GM19395 (cell line): ENCODE measurements around the gene SF3B2.

ENCODE experiments used
- ATAC-seq: cut with Tn5 transposase; IDR thresholded peaks from one replicate; pipeline ENCODE4 v1.9.1; 2021; ENCODE audit warnings: mild to moderate bottlenecking, moderate library complexity; ENCODE audit not compliant: unreplicated experiment

Gene SF3B2

DNA sequence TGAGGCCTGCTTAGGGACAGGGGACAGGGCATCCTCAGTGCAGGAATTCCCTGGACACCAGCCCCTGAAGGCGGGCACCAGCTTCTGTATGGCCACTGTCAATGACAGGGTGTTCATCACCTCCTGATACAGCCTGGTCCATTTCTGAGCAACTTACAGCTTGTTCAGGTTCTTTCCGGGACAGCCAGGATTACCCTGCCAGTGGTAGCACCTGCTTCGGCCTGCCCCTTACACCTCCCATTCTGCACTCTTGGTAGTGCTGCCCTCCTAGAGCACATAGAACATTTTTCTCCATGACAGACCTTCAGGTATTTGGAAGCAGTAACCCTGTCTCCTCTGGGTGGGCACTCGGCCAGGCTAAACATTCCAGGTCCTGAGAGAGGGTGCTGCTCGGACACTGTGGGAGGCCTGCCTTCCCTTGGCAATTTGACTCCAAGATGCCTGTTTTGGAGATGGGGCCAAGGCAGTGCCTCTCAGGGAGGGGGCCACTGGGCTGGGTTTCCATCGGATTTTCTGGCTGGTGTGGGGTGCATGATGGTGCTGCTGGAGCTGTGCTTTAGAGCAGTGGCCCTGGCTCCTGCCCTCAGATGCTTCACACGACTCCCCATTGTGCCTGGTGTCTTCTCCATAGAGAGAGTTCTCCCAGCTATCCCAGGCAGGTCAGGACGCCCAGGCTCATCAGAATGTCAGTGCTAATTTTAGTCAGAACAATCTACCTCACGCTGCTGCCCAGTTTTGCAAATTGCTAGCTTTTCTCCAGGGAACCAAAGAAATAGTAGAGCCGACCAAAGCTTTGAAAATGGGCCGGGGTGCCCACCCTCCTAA lies 4.4 kb upstream of the SF3B2 start:
- ATAC-seq, result no peak

DNA sequence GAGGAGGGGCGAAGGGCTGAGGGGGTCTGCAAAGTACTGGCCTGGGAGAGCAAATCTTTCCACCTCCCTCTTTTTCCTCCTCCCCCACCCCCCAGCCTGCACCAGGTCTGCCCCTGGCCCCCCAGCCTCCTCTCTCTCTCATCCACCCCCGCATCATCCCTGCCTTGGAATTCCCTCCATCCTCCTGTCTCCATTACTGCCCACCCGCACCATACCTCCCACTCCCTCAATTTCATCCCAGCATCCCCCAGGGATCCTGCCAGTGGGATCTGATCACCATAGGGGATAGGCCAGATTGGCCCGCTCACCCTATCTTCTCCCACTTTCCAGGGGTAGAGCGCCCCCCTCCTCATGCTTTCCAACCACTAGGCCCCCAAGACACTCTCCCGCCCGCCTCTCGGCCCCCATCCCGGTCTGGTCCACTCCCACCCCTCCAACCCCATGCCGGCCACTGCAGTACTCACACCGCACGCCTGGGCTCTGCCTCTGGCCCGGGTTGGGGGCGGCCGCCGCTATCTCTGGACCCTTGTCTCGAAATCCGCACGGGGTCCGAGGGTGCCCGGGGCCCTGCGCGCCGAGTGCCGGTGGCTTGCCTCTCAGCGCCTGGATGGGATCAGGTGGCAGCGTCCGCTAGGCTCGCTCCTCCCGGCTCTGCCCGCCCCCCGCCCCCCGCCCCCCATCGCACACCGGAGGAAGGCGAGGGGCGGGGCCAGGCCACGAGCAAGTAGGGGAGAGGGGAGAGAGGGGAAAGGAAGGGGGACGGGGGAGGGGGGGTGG lies 3.4 kb upstream of the SF3B2 start, which contains the start of gene GAL3ST3:
TSS of gene GAL3ST3 (minus strand) at position 615 of the 777 bp plus-strand sequence. CDS start 3,746 bp downstream, outside the sequence.
- no peak for ATAC-seq

DNA sequence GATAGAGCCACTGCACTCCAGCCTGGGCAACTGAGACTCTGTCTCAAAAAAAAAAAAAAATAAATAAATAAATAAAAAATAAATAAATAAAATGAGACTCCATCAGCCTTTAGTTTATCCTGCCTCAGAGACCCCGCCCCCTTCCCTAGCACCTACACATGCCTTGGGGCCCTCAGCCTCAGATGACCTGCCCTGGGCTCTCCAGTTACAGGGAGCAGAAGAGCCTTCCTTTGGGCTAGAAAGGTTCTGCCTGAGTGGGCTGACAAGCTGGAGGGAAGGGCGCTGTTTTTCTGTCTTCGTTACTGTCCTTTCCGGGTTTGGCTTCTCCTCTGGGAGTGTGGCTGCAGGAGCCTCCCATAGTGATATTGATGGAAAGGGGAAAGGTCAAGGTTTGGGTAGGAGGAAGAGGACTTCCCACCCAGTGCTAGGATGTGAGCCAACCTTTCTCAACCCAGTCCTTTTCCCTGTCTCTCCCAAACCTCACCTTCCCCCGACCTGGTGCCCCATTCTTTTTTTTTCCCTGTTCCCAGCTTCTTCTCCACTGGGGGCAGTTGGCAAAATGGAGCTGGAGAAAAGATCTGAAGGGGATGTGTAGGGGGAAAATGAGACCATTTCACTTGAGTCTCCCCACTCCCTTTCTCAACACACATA lies 1.5 kb upstream of the SF3B2 start:
- ATAC-seq, result no peak

DNA sequence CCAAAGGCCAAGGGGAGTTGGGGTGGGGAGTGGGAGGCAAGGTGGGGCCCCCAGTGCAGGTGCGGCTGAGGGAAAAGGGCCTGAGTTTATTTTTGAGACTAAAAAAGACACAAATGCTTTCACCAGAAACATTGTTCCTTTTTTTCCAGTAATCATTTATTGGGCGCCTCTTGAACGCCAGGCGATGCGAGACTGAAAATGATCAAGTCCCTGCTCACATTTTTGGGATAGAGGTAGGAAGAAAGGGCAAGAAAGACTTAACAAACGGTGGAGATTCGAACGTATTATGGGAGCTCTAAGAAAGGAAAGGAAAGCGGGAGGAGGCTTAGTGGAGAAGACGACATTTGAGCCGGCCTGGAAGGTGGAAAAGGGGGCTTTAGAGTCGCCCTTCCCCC lies 796 bp upstream of the SF3B2 start:
- no peak for ATAC-seq

DNA sequence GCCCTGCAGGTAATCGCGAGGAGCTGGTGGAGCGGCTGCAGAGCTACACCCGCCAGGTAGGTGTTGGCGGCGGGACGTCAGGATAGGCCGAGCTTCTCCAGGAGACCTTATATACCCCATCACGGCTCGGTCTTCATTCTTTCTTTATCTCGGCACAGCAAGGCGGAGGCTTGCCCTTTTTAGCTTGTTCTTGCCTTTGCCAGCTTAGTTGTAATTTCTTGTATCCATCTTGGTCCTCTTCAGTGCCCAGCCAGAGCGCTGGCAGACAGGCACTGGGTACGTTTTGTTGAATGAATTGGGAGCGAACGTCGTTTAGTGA lies 459 bp downstream of the SF3B2 start:
- ATAC-seq, result no peak

DNA sequence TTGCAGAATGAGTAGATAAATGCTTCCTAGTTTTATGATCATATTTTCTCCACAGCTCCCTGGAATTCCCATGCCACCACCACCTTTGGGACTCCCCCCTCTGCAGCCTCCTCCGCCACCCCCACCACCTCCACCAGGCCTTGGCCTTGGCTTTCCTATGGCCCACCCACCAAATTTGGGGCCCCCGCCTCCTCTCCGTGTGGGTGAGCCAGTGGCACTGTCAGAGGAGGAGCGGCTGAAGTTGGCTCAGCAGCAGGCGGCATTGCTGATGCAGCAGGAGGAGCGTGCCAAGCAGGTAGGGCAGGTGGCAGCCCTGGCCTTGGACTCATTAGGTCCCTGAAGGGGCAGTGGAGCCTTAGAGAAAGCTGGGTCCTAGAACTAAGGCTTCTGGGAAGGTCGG lies 2.9 kb downstream of the SF3B2 start:
- ATAC-seq, result no peak

DNA sequence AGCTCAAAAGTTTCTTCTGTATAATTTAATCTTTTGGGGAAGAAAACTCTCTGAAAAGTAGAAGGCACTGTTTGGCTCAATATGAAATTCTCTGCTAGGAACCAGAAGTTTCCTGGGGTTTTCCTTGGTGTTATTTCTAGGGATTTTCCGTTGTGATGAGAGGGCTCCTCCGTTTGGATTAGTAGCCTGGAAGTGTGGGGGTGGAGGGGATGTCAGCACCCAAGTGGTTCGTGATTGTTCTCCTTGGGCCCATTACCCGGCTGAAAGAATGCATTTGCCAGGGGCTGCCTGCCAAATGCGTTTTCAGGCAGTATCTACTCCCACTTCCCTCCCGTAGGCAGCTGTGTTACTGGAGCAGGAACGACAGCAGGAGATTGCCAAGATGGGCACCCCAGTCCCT lies 4.3 kb downstream of the SF3B2 start:
- no peak for ATAC-seq

DNA sequence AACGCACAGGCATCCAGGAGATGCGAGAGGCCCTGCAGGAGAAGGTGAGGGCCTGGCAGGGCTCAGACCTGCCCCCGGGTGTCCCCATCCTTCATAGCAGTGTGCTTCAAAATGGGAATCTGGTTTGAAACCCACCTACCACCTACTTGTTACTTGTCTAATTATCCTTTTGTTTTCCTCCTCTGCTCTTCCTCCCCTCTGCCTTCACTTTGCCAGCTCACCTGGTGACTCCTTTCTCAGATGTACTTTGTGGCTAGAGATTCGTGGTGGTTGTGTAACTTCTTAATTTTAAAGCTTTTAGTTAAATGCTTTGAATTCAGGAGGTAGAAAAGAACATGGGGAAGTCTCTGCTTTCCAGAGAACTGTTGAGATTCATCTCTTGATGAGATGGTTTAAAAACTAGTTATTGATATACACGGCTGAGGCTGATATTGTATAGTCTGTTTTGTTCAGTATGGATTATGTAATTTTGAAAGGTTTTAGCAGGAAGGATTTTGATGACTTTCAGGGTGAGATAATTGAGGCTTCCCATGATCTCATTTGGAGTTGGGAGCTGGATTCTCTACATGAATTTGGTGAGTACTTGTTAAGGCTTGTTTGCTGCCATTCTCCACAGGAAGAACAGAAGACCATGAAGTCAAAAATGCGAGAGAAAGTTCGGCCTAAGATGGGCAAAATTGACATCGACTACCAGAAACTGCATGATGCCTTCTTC lies 8.0 kb downstream of the SF3B2 start:
- ATAC-seq, result no peak

DNA sequence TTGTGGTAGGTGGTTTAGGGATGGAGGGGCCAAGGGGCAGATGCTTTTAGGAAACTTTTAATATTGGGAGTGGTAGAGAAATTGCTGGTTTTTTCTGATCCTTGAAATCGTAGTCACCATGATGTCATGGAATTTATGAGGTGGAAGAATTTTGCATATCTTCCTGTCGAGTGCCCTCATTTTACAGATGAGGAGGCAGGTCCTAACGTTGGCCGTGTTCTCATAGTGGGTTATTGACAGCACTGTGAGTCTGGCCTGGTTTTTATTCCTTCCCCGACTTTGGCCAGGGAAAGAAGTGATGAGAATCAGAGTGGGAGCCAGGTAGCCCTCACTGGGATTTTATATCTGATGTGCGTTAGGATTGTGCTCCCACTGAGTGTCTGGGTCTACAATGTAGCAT lies 9.1 kb downstream of the SF3B2 start:
- ATAC-seq, result no peak

DNA sequence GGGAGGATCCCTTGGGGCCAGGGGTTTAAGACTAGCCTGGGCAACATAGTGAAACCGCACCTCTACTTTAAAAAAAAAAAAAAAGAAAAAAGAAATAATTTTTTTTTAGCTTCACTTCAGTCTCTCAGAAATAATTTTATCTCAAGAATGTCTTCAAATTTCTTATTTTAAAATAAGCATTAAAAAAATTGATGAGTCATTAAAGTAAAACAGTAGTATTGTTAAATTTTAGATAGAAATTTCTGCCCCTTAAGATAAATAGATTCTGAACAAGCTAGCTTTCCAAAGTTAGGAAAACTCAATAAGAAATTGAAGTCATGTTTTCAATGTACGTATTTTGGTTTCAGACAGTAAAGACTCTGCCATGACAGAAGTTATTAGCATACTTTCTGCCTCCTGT lies 10.2 kb downstream of the SF3B2 start:
- no peak for ATAC-seq

DNA sequence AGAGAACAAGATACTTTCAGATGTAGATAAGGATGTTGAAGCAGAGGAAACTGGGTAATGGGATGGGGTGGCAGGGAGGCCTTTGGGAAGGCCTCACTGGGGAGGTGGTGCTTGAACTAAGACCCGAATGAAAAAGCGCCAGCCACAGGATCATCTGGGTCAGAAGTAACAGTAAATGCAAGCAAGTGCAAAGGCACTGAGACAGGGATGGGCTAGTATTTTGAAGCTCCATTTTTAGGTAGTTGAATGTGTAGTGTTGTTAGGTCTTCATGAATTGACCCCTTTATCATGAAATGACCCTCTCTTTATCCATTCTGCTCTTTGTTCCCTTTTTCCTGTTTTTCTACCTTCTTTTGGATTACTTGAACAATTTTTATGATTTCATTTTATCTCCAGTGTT lies 11.7 kb downstream of the SF3B2 start:
- ATAC-seq, result no peak

DNA sequence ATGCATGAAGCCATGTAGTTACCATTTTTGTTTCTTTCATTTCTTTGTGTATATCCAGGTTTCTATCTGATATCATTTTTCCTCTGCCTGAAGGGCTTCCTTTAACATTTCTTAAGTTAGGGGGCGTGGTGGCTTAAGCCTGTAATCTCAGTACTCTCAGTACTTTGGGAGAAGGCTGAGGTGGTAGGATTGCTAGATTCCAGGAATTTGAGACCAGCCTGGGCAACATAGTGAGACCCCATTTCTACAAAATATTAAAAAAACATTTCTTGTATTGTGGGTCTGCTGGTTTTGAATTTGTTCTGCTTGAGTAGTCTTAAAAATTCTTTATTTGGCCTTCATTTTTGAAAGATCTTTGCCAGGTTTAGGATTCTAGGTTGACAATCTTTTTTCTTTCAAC lies 12.4 kb downstream of the SF3B2 start:
- ATAC-seq, result no peak

DNA sequence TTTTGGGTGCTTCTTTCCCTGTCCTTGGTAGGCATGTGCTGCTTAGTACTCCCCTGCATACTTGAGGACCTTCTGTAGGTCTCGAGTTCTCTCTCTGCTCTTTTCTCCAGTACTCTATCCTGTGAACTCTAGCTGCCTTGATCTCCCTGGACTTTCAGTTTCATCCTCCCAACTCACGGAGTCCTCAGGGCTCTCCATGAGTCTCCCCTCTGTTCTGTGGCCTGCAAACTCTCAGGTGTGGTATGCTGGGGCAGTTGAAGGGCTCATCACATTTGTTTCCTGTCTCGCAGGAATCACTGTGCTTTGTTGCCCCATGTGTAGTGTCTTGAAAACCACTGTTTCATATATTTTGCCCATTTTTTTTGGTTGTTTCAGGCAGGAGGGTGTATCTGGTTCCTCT lies 14.6 kb downstream of the SF3B2 start:
- no peak for ATAC-seq

DNA sequence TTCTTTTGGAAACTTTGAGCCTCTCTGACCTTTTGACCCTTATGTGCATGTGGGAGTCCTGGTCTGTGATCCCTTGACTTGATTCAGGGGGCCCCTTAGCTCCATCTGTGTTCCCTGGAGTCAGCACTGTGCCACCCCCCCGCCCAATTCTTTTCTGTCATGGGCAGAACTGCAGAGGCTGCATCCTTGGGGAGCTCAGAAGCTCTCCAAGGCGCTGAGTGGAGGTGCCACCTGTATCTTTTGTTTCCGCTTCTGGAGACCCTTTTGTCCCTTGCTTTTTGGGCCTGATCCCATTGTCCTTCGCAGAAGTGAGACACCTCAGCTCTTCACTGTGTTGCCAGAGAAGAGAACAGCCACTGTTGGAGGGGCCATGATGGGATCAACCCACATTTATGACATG lies 15.5 kb downstream of the SF3B2 start:
- no peak for ATAC-seq

DNA sequence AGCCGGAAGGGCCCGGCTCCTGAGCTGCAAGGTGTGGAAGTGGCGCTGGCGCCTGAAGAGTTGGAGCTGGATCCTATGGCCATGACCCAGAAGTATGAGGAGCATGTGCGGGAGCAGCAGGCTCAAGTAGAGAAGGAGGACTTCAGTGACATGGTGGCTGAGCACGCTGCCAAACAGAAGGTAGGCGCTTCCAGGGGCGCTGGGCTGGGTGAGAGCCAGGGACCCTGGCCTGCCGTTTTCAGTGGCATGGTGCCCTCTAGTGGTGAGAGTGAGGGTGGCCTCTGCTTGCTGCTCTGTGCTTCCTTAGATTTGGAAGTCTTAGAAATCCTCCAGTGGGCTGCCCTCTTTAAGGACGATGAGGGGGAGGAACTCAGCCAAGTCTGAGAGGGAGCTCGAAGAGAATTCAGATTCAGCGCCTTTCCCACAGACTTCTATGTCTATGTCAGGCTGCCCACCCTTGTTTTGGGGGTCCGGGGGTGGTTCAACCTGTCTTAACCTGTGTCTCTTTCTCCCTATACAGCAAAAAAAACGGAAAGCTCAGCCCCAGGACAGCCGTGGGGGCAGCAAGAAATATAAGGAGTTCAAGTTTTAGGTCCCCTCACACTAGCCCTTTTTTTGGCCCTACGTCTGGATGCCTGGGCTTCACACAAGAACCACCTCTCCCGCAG lies 16.1 kb downstream of the SF3B2 start:
- ATAC-seq, result no peak

DNA sequence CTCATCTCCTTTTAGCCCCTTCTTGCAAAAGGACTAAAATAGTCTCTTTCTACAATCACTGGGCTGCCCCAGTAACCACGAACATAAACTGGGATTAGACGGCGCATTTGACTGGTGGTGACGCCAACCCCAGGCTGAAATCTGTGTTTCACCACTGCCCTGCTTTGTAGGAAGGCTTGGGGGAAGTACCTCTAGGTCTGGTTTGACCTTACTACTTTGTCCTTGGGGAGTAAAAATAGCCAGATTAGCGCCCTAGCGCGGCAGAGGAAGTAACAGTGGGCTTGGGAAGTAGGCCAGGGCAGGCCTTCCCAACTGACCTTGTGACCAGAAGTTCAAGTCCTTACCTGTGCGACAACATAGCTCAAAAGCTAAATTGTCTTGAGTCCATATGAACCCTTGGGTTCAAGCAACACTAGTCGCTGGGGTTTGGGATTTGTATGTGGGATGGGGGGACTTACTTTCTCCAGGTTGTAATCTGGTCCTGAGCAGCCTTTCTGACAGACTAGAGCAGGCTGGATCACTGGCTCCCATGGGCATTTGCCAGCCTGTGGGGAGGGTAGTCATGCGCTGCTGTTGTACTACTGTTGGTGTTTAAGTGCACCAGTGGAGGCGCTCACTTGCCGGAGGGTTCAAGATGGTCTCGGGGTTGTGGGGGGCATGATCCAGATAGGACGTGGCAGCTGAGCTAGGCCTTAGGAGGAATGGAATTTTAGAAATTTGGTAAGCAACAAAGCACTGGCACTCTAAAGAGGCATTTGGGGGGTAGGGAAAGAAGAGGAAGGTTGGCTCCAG lies 17.0 kb downstream of the SF3B2 start:
- no peak for ATAC-seq

DNA sequence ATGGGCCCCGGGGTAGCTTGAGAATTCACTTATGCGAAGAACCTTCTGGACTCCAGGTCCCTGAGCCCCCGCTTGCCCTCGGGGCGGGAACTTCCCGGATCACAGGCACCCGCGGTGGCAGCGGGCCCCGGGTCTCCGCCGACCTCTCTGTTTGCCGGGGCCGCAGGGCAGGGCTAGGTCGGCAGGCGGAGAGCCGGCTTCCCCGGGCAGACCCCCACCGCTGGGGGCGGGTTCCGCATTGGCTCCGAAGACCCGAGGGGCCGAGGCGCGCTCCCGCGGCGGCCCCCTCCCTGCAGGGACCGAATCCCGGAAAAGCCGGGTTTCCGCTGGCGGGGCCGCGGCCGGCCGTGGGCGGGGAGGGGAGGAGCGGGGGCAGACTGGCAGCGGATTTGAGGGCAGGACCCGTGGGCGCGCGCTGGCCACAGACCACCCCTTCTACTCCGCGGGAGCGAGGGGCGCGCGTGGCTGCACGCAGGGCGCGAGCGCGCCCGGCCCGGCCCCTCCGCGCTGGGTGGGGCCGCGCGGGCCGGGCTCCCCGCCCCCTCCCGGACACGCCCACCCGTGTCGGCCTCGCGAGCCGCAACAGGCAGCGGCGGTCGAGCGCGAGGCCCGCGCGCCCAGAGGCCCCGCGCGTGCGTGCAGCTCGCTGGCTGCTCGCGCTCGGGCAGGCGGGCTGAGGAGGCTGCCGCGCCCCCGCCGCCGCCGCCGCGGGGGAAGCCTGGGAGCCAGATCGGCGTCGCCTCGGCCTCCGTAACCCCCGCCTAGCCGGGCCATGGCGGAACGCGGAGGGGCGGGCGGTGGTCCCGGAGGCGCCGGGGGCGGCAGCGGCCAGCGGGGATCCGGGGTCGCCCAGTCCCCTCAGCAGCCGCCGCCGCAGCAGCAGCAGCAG lies 17.8 kb downstream of the SF3B2 start, which contains the start of gene PACS1:
TSS of gene PACS1 (plus strand) at position 558 of the 889 bp plus-strand sequence. CDS start at position 773, 215 bp downstream.
- ATAC-seq, result no peak

DNA sequence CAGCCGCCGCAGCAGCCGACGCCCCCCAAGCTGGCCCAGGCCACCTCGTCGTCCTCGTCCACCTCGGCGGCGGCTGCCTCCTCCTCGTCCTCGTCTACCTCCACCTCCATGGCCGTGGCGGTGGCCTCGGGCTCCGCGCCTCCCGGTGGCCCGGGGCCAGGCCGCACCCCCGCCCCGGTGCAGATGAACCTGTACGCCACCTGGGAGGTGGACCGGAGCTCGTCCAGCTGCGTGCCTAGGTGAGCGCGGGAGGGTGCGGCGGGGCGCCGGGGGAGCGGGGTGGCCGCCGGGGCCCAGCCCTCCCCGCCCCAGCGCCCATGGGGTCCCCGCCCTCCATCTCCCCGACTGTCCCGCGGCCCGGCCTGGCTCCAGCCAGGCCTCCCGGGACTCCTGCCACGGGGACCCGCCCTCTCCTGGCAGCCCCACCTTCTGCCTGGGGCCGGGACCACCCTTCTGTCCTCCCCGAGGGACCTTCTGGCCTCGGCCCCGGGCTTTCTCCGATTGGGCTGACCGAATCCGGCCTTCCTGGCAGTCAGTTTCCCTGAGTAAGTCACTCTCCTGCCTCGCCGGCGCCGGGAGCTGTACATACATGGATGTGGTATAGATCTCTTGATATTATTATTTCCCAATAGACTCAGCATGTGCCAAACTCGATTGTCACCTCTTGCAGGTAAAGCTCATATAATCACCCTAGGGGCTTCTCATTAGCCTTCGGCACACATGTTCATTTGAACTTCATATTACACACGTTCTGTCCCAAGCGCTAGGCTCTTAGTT lies 18.6 kb downstream of the SF3B2 start:
- ATAC-seq, result no peak
